ENCODE data around the gene PPDPF. TPM values are rescaled to one million over a fixed set of nuclear protein-coding genes. Genes with fewer than 3 reads are reported as not detected.

The PPDPF gene
- total RNA-seq, 1 experiment from 2014 or later = 634 TPM

DNA sequence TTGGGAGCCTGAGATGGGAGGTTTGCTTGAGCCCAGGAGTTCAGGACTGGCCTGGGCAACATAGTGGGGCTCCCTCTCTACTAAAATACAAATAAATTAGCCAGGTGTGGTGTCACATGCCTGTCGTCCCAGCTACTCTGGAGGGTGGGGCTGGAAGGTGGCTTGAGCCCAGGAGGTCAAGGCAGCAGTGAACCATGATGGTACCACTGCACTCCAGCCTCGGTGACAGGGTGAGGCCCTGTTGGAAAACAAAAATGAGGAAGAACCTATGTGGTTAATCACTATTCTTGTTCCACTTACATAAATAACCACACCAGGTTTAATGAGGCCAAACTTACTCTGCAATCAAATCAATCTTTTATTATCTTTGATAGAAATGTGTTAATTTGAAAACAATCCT, 5.4 kb downstream of the PPDPF start:
- POLR2A ChIA-PET = interaction anchor here (0.6 to 0.8 kb wide), 2 partner anchors 208 to 431 kb away, joined by 3 to 10 read pairs; no protein-coding TSS in a partner anchor
- CTCF ChIA-PET = interaction anchor here (0.7 to 1.0 kb wide), 2 partner anchors 11 to 49 kb away, joined by 3 read pairs; partner anchors contain the start of gene PTK6
- no peak overlapping the region for H3K4me3 Mint-ChIP-seq (ENCODE audit: unreplicated experiment)
- H3K27ac Mint-ChIP-seq (ENCODE audit: unreplicated experiment) = no peak overlapping the region
- no peaks in the 10 kb centered on the region for H3K4me1 Mint-ChIP-seq (ENCODE audit: low read depth, unreplicated experiment)
- peaks cover 18% of the 10 kb centered on the region for H3K4me1 ChIP-seq
- H3K9me3 Mint-ChIP-seq (ENCODE audit: unreplicated experiment) = no peaks in the 10 kb centered on the region
- peak in 1 of 2 experiments; percentile 66 for DNase-seq
- no peak for TF ChIP-seq CTCF (IDR thresholded peaks at IDR 0.05; ENCODE audit: insufficient read depth in 1 of 2, low read depth in 1 of 2, low read length in 1 of 2, severe bottlenecking in 1 of 2, unreplicated experiment in 1 of 2)
- H3K4me3 ChIP-seq (ENCODE audit: low read depth, low read length) = no peak overlapping the region
- H3K36me3 ChIP-seq (ENCODE audit: control insufficient read depth, insufficient read depth, low read length) = peaks cover 19% of the 10 kb centered on the region
- peaks cover 17% of the 10 kb centered on the region for H3K9me3 ChIP-seq
- H3K27me3 Mint-ChIP-seq (ENCODE audit: insufficient read depth, unreplicated experiment) = no peaks in the 10 kb centered on the region
- peaks cover 83% of the 10 kb centered on the region for H3K36me3 Mint-ChIP-seq (ENCODE audit: insufficient read depth, unreplicated experiment)
- intact Hi-C loops (cut with micrococcal nuclease; ENCODE audit: unreplicated experiment) = no loop called here
- no TSS peak for BruUV-seq (replicated peaks)
- no peaks in the 10 kb centered on the region for H3K27me3 ChIP-seq (replicated peaks; ENCODE audit: control insufficient read depth, insufficient read depth, low read length)

GRCh38 chr20:63527184-63527583, 6.6 kb downstream of the PPDPF start:
- Histone ChIP-seq H3K4me1 (peaks cover 14% of the 10 kb centered on the region), H3K36me3 (ENCODE audit: control insufficient read depth, insufficient read depth, low read length) (peaks cover 12% of the 10 kb centered on the region), H3K4me3 (ENCODE audit: low read depth, low read length) (no peak overlapping the region), H3K27me3 (replicated peaks; ENCODE audit: control insufficient read depth, insufficient read depth, low read length) (no peaks in the 10 kb centered on the region), H3K9me3 (peaks cover 15% of the 10 kb centered on the region)
- no peak for TF ChIP-seq CTCF (IDR thresholded peaks at IDR 0.05; ENCODE audit: insufficient read depth in 1 of 2, low read depth in 1 of 2, low read length in 1 of 2, severe bottlenecking in 1 of 2, unreplicated experiment in 1 of 2)
- Mint-ChIP-seq H3K36me3 (ENCODE audit: insufficient read depth, unreplicated experiment) (peaks cover 72% of the 10 kb centered on the region), H3K9me3 (ENCODE audit: unreplicated experiment) (no peaks in the 10 kb centered on the region), H3K4me3 (ENCODE audit: unreplicated experiment) (no peak overlapping the region), H3K27me3 (ENCODE audit: insufficient read depth, unreplicated experiment) (no peaks in the 10 kb centered on the region), H3K4me1 (ENCODE audit: low read depth, unreplicated experiment) (no peaks in the 10 kb centered on the region), H3K27ac (ENCODE audit: unreplicated experiment) (no peak overlapping the region)
- ChIA-PET CTCF (interaction anchor here (0.6 to 1.7 kb wide), 3 partner anchors 11 to 601 kb away, joined by 3 to 6 read pairs (median 4); no protein-coding TSS in a partner anchor), POLR2A (interaction anchor here (0.7 kb wide), 1 partner anchor 9 kb away, joined by 3 read pairs; no protein-coding TSS in a partner anchor)
- no peak for DNase-seq
- intact Hi-C loops (cut with micrococcal nuclease; ENCODE audit: unreplicated experiment) = no loop called here
- no TSS peak for BruUV-seq (replicated peaks)

- ChIA-PET POLR2A (interaction anchor here (0.5 to 2.5 kb wide), 7 partner anchors 9 to 1245 kb away, joined by 3 to 21 read pairs (median 8); partner anchors contain the start of genes HELZ2, PPDPF and TPD52L2), CTCF (interaction anchor here (0.6 to 2.5 kb wide), 5 partner anchors 8 to 450 kb away, joined by 3 to 7 read pairs (median 4); partner anchors contain the start of genes PPDPF, PTK6 and SAMD10)
- H3K27ac Mint-ChIP-seq (ENCODE audit: unreplicated experiment) = no peak overlapping the region
- H3K4me3 ChIP-seq (ENCODE audit: low read depth, low read length) = no peak overlapping the region
- no peak overlapping the region for H3K4me3 Mint-ChIP-seq (ENCODE audit: unreplicated experiment)
- H3K9me3 Mint-ChIP-seq (ENCODE audit: unreplicated experiment) = no peaks in the 10 kb centered on the region
- no peaks in the 10 kb centered on the region for H3K27me3 Mint-ChIP-seq (ENCODE audit: insufficient read depth, unreplicated experiment)
- no peak for TF ChIP-seq CTCF (IDR thresholded peaks at IDR 0.05; ENCODE audit: insufficient read depth in 1 of 2, low read depth in 1 of 2, low read length in 1 of 2, severe bottlenecking in 1 of 2, unreplicated experiment in 1 of 2)
- BruUV-seq (replicated peaks) = no TSS peak
- no peaks in the 10 kb centered on the region for H3K9me3 ChIP-seq
- peaks cover 50% of the 10 kb centered on the region for H3K36me3 Mint-ChIP-seq (ENCODE audit: insufficient read depth, unreplicated experiment)
- peaks cover 19% of the 10 kb centered on the region for H3K4me1 ChIP-seq
- H3K36me3 ChIP-seq (ENCODE audit: control insufficient read depth, insufficient read depth, low read length) = no peaks in the 10 kb centered on the region
- intact Hi-C loops (cut with micrococcal nuclease; ENCODE audit: unreplicated experiment) = no loop called here
- DNase-seq = no peak
- H3K4me1 Mint-ChIP-seq (ENCODE audit: low read depth, unreplicated experiment) = no peaks in the 10 kb centered on the region
- H3K27me3 ChIP-seq (replicated peaks; ENCODE audit: control insufficient read depth, insufficient read depth, low read length) = no peaks in the 10 kb centered on the region
Measured at GRCh38 chr20:63529180-63529860, 8.8 kb downstream of the PPDPF start.
